A549 (cell line): ENCODE results near the gene C11orf86. TPM values are rescaled to one million over a fixed set of nuclear protein-coding genes. Genes with fewer than 3 reads are reported as not detected.
A peak's percentile ranks its signal among the peaks of the same experiment; 100 is the strongest.

ENCODE experiments used
- ATAC-seq, 2 experiments: fragments of 200-7000 bp in 1 of 2; fragments of >200 bp in 1 of 2; cut with Nextera tagmentation in 1 of 2; cut with Tn5 transposase in 1 of 2; 3 replicates each; pipeline versions ENCODE4 v1.8.0 to v1.9.1; 2018 to 2020; ENCODE audit warnings: mild to moderate bottlenecking in 1 of 2, moderate library complexity in 1 of 2
- CTCF ChIA-PET: fragments of 300-600 bp; sonication (Branson Sonifier 250); formaldehyde crosslinking; extraction: SDS; loops from one replicate; lab custom pipeline; 2021; ENCODE audit warnings: antibody characterized with exemption, inconsistent platforms; lab: Yijun Ruan, JAX
- POLR2A ChIA-PET: fragments of 350-600 bp; formaldehyde crosslinking; extraction: SDS; loops from one replicate; lab custom pipeline; 2021; ENCODE audit warnings: antibody characterized with exemption, inconsistent platforms; lab: Yijun Ruan, JAX
- DNase-seq, 2 experiments: peaks; one replicate each; pipeline versions ENCODE4 v3.0.0 to v3.0.0-alpha.2; 2011 to 2016; ENCODE audit warnings: low read depth in 1 of 2, low spot score in 1 of 2
- FAIRE-seq: peaks from 2 replicates; lab custom pipeline; 2011; peaks lifted over from hg19 to GRCh38; lab: Jason Lieb, UNC
- H3K27ac ChIP-seq, 2 experiments: fragments of >200 bp; sonication (Bioruptor Twin); formaldehyde crosslinking; 3 replicates each; pipeline ENCODE4 v1.5.1; 2016 to 2017
- H3K4me1 ChIP-seq: fragments of >200 bp; sonication (Bioruptor Twin); formaldehyde crosslinking; 3 replicates; pipeline ENCODE4 v1.6.1; 2016
- H3K4me2 ChIP-seq: fragments of >200 bp; sonication (Bioruptor Twin); formaldehyde crosslinking; 3 replicates; pipeline ENCODE4 v1.6.1; 2016
- H3K4me3 ChIP-seq: fragments of >200 bp; sonication (Bioruptor Twin); formaldehyde crosslinking; 3 replicates; pipeline ENCODE4 v1.5.1; 2016
- H3K9me3 ChIP-seq: fragments of >200 bp; sonication (Bioruptor Twin); formaldehyde crosslinking; 3 replicates; pipeline ENCODE4 v1.6.1; 2016
- CBX2 ChIP-seq: fragments of 200-600 bp; sonication (generic); IDR thresholded peaks from 2 replicates; pipeline ENCODE4 v1.6.1; 2016; ENCODE audit warnings: low read depth, mild to moderate bottlenecking, borderline replicate concordance
- CBX8 ChIP-seq: fragments of 200-600 bp; sonication (generic); IDR thresholded peaks from 2 replicates; pipeline ENCODE4 v1.6.1; 2016
- CEBPB ChIP-seq, 2 experiments: fragments of >200 bp in 1 of 2; sonication (Bioruptor Twin) in 1 of 2; formaldehyde crosslinking in 1 of 2; IDR thresholded peaks; 2 replicates each; pipeline ENCODE4 v1.6.1; 2012 to 2016
- CHD4 ChIP-seq: fragments of 200-600 bp; sonication (generic); IDR thresholded peaks from 2 replicates; pipeline ENCODE4 v1.6.1; 2016; ENCODE audit warnings: antibody characterized with exemption, mild to moderate bottlenecking, borderline replicate concordance
- EHMT2 ChIP-seq: fragments of 200-600 bp; sonication (generic); IDR thresholded peaks from 2 replicates; pipeline ENCODE4 v1.6.1; 2016; ENCODE audit warnings: antibody characterized with exemption, low read depth, mild to moderate bottlenecking, moderate library complexity
- FOSB ChIP-seq: fragments of 250-450 bp; sonication (Bioruptor Pico); IDR thresholded peaks from 2 replicates; pipeline ENCODE4 v1.5.0; 2020; ENCODE audit warnings: mild to moderate bottlenecking, moderate library complexity
- GATA3 ChIP-seq: IDR thresholded peaks from 2 replicates; pipeline ENCODE4 v1.6.1; 2012; ENCODE audit warnings: borderline replicate concordance
- HEYL ChIP-seq: fragments of 250-450 bp; sonication (Bioruptor Pico); IDR thresholded peaks from 2 replicates; pipeline ENCODE4 v1.8.0; 2021; ENCODE audit warnings: mild to moderate bottlenecking, moderate library complexity
- HOXB13 ChIP-seq: fragments of 250-450 bp; sonication (Bioruptor Pico); IDR thresholded peaks from 2 replicates; pipeline ENCODE4 v1.5.0; 2020; ENCODE audit warnings: low read depth, mild to moderate bottlenecking, moderate library complexity
- HOXB5 ChIP-seq: fragments of 250-450 bp; sonication (Bioruptor Pico); IDR thresholded peaks from 2 replicates; pipeline ENCODE4 v1.5.0; 2020; ENCODE audit warnings: mild to moderate bottlenecking, moderate library complexity
- JUN ChIP-seq, 2 experiments: fragments of >200 bp; sonication (Bioruptor Twin); formaldehyde crosslinking; IDR thresholded peaks; 2 replicates in 1 of 2; 3 replicates in 1 of 2; pipeline ENCODE4 v1.6.1; 2016 to 2017
- MAFK ChIP-seq: fragments of 450-650 bp; IDR thresholded peaks from 2 replicates; pipeline ENCODE4 v1.6.1; 2014; ENCODE audit not compliant: partially characterized antibody
- PHF8 ChIP-seq: fragments of 200-600 bp; sonication (generic); IDR thresholded peaks from 2 replicates; pipeline ENCODE4 v1.6.1; 2016; ENCODE audit warnings: low read depth, mild to moderate bottlenecking, antibody characterized with exemption, moderate library complexity, borderline replicate concordance
- POLR2A ChIP-seq: IDR thresholded peaks from 2 replicates; pipeline ENCODE4 v1.6.1; 2012; ENCODE audit warnings: mild to moderate bottlenecking, low read length
- RAD21 ChIP-seq, 2 experiments: fragments of >200 bp in 1 of 2; sonication (Bioruptor Twin) in 1 of 2; formaldehyde crosslinking in 1 of 2; IDR thresholded peaks in 1 of 2; conservative IDR thresholded peaks in 1 of 2; 2 replicates in 1 of 2; 3 replicates in 1 of 2; pipeline ENCODE4 v1.6.1; 2012 to 2018; ENCODE audit warnings: inconsistent platforms in 1 of 2
- RARB ChIP-seq: fragments of 250-450 bp; sonication (Bioruptor Pico); IDR thresholded peaks from 2 replicates; pipeline ENCODE4 v1.8.0; 2021; ENCODE audit warnings: mild to moderate bottlenecking, moderate library complexity
- RCOR1 ChIP-seq: fragments of 150-350 bp; IDR thresholded peaks from 2 replicates; pipeline ENCODE4 v1.6.1; 2014; ENCODE audit warnings: antibody characterized with exemption, low read length, low read depth
- RNF2 ChIP-seq: fragments of 200-600 bp; sonication (generic); IDR thresholded peaks from 2 replicates; pipeline ENCODE4 v1.6.1; 2016; ENCODE audit warnings: low read depth, mild to moderate bottlenecking, antibody characterized with exemption, moderate library complexity, borderline replicate concordance
- SMC3 ChIP-seq: fragments of >200 bp; sonication (Bioruptor Twin); formaldehyde crosslinking; IDR thresholded peaks from 3 replicates; pipeline ENCODE4 v1.6.1; 2018; ENCODE audit warnings: inconsistent platforms
- SREBF2 ChIP-seq: fragments of 450-650 bp; IDR thresholded peaks from 2 replicates; pipeline ENCODE4 v1.6.1; 2014; ENCODE audit warnings: mild to moderate bottlenecking, moderate library complexity
- TFCP2L1 ChIP-seq: fragments of 250-450 bp; sonication (Bioruptor Pico); IDR thresholded peaks from 2 replicates; pipeline ENCODE4 v1.5.0; 2021; ENCODE audit warnings: mild to moderate bottlenecking
- TP53 ChIP-seq: fragments of 250-450 bp; sonication (Bioruptor Pico); IDR thresholded peaks from 2 replicates; pipeline ENCODE4 v1.5.0; 2021; ENCODE audit warnings: mild to moderate bottlenecking, moderate library complexity
- ZC3H11A ChIP-seq: fragments of 450-650 bp; IDR thresholded peaks from 2 replicates; pipeline ENCODE4 v1.6.1; 2014; ENCODE audit warnings: antibody characterized with exemption, mild to moderate bottlenecking
- ZNF302 ChIP-seq: fragments of 250-450 bp; sonication (Bioruptor Pico); IDR thresholded peaks from 2 replicates; pipeline ENCODE4 v1.9.0; 2021; ENCODE audit warnings: inconsistent platforms, mild to moderate bottlenecking, moderate library complexity
- ZSCAN20 ChIP-seq: fragments of 250-450 bp; sonication (Bioruptor Pico); IDR thresholded peaks from 2 replicates; pipeline ENCODE4 v1.8.0; 2022; ENCODE audit warnings: mild to moderate bottlenecking, moderate library complexity
- WGBS: methylation state at CpG from one replicate; pipeline ENCODE4 v1.1.6; 2017; ENCODE audit errors: missing lambda C conversion rate; 5-methylcytosine and 5-hydroxymethylcytosine counted together
- polyA plus RNA-seq, 4 experiments: library from polyadenylated mRNA; depleted of rRNA in 3 of 4; stranded (reverse); fragments of >200 nt; fragmentation: RNase III in 1 of 4; extraction: RNeasy Plus Mini Kit Qiagen cat#74134 plus additional on column Dnase treatment in 1 of 4; gene quantifications; 2 replicates in 3 of 4; 3 replicates in 1 of 4; pipeline ENCODE4 v1.2.3, GENCODE V29; 2011 to 2017
- TF ChIP-seq, protein P1 (sequence below): IDR thresholded peaks from 2 replicates; pipeline ENCODE4 v1.6.1; 2012
- TF ChIP-seq, protein P2 (sequence below): fragments of 250-450 bp; sonication (Bioruptor Pico); IDR thresholded peaks from 2 replicates; pipeline ENCODE4 v1.5.0; 2020; ENCODE audit warnings: low read depth, mild to moderate bottlenecking, moderate library complexity
- TF ChIP-seq, protein P3 (sequence below): IDR thresholded peaks from 2 replicates; pipeline ENCODE4 v1.6.1; 2012; ENCODE audit warnings: low read depth, borderline replicate concordance
- TF ChIP-seq, protein P4 (sequence below): fragments of 450-650 bp; IDR thresholded peaks from 2 replicates; pipeline ENCODE4 v1.6.1; 2014; ENCODE audit warnings: antibody characterized with exemption
- TF ChIP-seq, protein P5 (sequence below): fragments of 250-450 bp; sonication (Bioruptor Pico); IDR thresholded peaks from 2 replicates; pipeline ENCODE4 v1.5.0; 2021; ENCODE audit warnings: mild to moderate bottlenecking, moderate library complexity, borderline replicate concordance
- TF ChIP-seq, protein P6 (sequence below): fragments of 150-350 bp; IDR thresholded peaks from 2 replicates; pipeline ENCODE4 v1.6.1; 2014; ENCODE audit warnings: low read depth, mild to moderate bottlenecking, low read length

The C11orf86 gene
- polyA plus RNA-seq, 2 of the 4 experiments (the other 2 are of a cell fraction) = 9.3 to 56.4 TPM

DNA sequence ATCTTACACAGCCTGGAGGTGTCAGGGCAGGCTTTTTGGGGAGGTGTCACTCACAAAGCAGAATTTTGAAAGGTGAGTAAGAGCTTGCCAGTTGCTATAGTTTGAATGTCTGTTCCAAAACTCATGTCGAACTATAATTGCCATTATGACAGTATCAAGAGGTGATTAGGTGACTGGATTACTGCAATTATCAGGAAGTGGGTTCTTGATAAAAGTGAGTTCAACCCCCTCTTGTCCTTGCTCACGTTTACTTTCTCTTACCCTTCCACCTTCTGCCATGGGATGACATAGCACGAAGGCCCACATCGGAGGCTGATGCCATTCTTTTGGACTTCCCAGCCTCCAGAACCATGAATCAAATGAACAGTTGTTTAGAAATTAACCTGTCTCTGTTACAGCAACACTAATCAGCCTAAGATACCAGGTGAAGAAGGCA is 4.7 kb upstream of the C11orf86 start (continued):
- TF ChIP-seq, protein P1, sequence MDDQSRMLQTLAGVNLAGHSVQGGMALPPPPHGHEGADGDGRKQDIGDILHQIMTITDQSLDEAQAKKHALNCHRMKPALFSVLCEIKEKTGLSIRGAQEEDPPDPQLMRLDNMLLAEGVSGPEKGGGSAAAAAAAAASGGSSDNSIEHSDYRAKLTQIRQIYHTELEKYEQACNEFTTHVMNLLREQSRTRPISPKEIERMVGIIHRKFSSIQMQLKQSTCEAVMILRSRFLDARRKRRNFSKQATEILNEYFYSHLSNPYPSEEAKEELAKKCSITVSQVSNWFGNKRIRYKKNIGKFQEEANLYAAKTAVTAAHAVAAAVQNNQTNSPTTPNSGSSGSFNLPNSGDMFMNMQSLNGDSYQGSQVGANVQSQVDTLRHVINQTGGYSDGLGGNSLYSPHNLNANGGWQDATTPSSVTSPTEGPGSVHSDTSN = no peak
- TF ChIP-seq SREBF2 = no peak
- TF ChIP-seq, protein P2, sequence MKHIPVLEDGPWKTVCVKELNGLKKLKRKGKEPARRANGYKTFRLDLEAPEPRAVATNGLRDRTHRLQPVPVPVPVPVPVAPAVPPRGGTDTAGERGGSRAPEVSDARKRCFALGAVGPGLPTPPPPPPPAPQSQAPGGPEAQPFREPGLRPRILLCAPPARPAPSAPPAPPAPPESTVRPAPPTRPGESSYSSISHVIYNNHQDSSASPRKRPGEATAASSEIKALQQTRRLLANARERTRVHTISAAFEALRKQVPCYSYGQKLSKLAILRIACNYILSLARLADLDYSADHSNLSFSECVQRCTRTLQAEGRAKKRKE = 0 out of 2 replicates have a peak, but pooled peaks have one; percentile 19
- TF ChIP-seq EHMT2 = no peak
- TF ChIP-seq, protein P3, sequence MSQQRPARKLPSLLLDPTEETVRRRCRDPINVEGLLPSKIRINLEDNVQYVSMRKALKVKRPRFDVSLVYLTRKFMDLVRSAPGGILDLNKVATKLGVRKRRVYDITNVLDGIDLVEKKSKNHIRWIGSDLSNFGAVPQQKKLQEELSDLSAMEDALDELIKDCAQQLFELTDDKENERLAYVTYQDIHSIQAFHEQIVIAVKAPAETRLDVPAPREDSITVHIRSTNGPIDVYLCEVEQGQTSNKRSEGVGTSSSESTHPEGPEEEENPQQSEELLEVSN = peak; percentile 74; the same call in 1 of the 2 replicates
- TF ChIP-seq, protein P4, sequence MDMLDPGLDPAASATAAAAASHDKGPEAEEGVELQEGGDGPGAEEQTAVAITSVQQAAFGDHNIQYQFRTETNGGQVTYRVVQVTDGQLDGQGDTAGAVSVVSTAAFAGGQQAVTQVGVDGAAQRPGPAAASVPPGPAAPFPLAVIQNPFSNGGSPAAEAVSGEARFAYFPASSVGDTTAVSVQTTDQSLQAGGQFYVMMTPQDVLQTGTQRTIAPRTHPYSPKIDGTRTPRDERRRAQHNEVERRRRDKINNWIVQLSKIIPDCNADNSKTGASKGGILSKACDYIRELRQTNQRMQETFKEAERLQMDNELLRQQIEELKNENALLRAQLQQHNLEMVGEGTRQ = no peak
- TF ChIP-seq CBX2 = no peak
- TF ChIP-seq MAFK = no peak
- TF ChIP-seq CEBPB (IDR thresholded peaks at IDR 0.05) = no peak
- no peak for TF ChIP-seq GATA3
- TF ChIP-seq, all 56 proteins: peak for 6

DNA sequence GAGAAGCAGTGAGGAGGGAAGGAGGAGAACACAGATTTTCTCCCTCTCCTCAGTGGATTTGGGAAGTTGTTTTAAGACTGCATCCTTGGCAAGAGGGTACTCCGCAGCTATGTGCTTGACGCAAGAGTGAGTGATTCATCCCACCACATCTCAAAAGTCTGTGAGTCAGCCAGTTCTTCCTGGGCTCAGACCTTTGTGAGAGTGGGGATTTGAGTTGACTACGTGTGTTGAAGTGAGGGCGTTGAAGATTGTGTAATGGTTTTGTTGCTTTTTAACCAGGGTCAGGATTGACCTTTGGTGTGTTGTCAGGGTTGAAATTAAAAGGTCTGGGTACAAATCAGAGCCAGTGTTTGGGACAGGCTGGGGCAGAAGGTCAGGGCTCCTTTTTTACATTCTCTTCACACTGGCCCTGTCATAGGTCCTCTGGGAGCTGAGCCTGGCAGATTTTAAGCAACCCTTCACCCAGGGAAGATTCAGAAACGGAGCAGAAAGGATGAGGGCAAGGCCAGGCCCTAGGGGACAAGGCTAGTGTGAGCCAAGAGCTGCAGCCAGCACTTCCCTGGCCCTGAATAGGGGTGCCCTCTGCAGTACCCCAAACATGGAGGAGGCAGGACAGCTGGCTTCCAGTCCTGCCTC is 4.2 kb upstream of the C11orf86 start:
- ChIA-PET CTCF (interaction anchor here (1.0 to 2.4 kb wide), 10 partner anchors 9 to 104 kb away, joined by 3 to 12 read pairs (median 4); partner anchors contain the start of gene SYT12), POLR2A (interaction anchor here (0.5 to 2.2 kb wide), 7 partner anchors 12 to 128 kb away, joined by 3 to 7 read pairs (median 4); partner anchors contain the start of genes PC and RCE1)
- peak overlapping the region; percentile 95 to 99 for H3K27ac ChIP-seq
- peaks cover 93% of the 10 kb centered on the region for H3K4me1 ChIP-seq
- 1% methylated on average over 5 of the region's 5 CpGs for WGBS
- peak; percentile 98 for FAIRE-seq
- peak; percentile 90 to 99 for DNase-seq
- H3K9me3 ChIP-seq = no peaks in the 10 kb centered on the region
- peak overlapping the region; percentile 69 for H3K4me2 ChIP-seq
- ATAC-seq = peak; percentile 87 to 91
- H3K4me3 ChIP-seq = no peak overlapping the region
- TF ChIP-seq TP53 (CRISPR knock-in tag) (peak; percentile 87; the same call in 1 of the 2 replicates), SMC3 (peak; percentile 60), HEYL (peak; percentile 15; the same call in 1 of the 2 replicates), ZNF302 (CRISPR knock-in tag) (no peak), RAD21 (conservative IDR thresholded peaks at IDR 0.05 in 1 of 2, IDR thresholded peaks at IDR 0.05 in 1 of 2) (peak; percentile 49 to 68), FOSB (CRISPR knock-in tag) (no peak), ZSCAN20 (no peak), CBX8 (no peak), RNF2 (no peak), CEBPB (IDR thresholded peaks at IDR 0.05) (peak; percentile 97 to 99), RCOR1 (no peak), PHF8 (no peak), POLR2A (no peak), JUN (IDR thresholded peaks at IDR 0.05) (peak; percentile 98), TFCP2L1 (CRISPR knock-in tag) (no peak), ZC3H11A (no peak), MAFK (peak; percentile 68), RARB (peak; percentile 87; the same call in 1 of the 2 replicates), CHD4 (no peak), HOXB5 (CRISPR knock-in tag) (peak; percentile 14; the same call in 1 of the 2 replicates), HOXB13 (CRISPR knock-in tag) (peak; percentile 35; the same call in 1 of the 2 replicates)
- TF ChIP-seq, protein P5, sequence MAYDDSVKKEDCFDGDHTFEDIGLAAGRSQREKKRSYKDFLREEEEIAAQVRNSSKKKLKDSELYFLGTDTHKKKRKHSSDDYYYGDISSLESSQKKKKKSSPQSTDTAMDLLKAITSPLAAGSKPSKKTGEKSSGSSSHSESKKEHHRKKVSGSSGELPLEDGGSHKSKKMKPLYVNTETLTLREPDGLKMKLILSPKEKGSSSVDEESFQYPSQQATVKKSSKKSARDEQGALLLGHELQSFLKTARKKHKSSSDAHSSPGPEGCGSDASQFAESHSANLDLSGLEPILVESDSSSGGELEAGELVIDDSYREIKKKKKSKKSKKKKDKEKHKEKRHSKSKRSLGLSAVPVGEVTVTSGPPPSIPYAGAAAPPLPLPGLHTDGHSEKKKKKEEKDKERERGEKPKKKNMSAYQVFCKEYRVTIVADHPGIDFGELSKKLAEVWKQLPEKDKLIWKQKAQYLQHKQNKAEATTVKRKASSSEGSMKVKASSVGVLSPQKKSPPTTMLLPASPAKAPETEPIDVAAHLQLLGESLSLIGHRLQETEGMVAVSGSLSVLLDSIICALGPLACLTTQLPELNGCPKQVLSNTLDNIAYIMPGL (CRISPR knock-in tag) = no peak
- TF ChIP-seq, protein P6, sequence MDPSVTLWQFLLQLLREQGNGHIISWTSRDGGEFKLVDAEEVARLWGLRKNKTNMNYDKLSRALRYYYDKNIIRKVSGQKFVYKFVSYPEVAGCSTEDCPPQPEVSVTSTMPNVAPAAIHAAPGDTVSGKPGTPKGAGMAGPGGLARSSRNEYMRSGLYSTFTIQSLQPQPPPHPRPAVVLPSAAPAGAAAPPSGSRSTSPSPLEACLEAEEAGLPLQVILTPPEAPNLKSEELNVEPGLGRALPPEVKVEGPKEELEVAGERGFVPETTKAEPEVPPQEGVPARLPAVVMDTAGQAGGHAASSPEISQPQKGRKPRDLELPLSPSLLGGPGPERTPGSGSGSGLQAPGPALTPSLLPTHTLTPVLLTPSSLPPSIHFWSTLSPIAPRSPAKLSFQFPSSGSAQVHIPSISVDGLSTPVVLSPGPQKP = no peak
- TF ChIP-seq, protein P2 = no peak; the same call in 1 of the 2 replicates
